Stimulated activated CD8-positive, alpha-beta memory T cell treated with anti-CD3 and anti-CD28 coated beads, Interleukin-15, amount 100 ng/mL, for 1 hour (primary cell): ENCODE results near the gene PLD6.

Experiments used
- DNase-seq: peaks from one replicate; pipeline ENCODE4 v3.0.0-alpha.2; 2020; ENCODE audit warnings: low read depth

PLD6 gene

DNA sequence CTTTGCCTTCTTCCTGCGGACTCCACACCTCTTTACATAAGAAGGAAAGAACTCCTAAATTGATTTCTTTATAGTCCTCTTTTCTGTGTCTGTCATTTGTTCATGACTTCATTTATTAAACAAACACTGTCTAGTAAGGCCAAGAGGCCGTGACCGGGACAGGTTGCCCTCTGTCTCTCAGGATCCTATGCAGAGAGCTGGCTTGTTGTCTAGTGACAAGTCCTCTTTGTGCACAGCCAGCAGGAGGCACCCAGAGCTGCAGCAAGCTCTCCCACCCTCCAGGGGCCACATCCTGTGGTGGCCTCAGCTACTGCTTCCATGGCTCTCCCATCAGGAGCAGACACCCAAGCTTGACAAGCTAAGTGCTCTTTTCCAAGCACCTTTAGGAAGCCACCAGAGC lies 50.6 kb downstream of the PLD6 start:
- no peak for DNase-seq

- DNase-seq = no peak
Observed at GRCh38 chr17:17154981-17155380, 51.2 kb downstream of the PLD6 start.

- DNase-seq = no peak
Observed at GRCh38 chr17:17154556-17154955, 51.6 kb downstream of the PLD6 start.

GRCh38 chr17:17153709-17154108 lies 52.4 kb downstream of the PLD6 start:
- DNase-seq = no peak

- no peak for DNase-seq
Observed at GRCh38 chr17:17153071-17153470, 53.1 kb downstream of the PLD6 start.

- no peak for DNase-seq
Observed at GRCh38 chr17:17152385-17152784, 53.7 kb downstream of the PLD6 start.

- DNase-seq = no peak
Observed at GRCh38 chr17:17151962-17152361, 54.2 kb downstream of the PLD6 start.

- DNase-seq = no peak
Observed at GRCh38 chr17:17151541-17151940, 54.6 kb downstream of the PLD6 start.

GRCh38 chr17:17151055-17151454 lies 55.1 kb downstream of the PLD6 start:
- DNase-seq = no peak
